CD4-positive, alpha-beta T cell treated with Interleukin-15 for 4 hours (primary cell): ENCODE data around the gene WWP2.

Experiments
- DNase-seq: peaks from one replicate; pipeline ENCODE4 v3.0.0-alpha.2; 2020; ENCODE audit warnings: low spot score

Gene WWP2

GRCh38 chr16:69890114-69890891, 128.2 kb downstream of the WWP2 start:
- DNase-seq: no peak

- no peak for DNase-seq
Measured at GRCh38 chr16:69890892-69891282, 128.8 kb downstream of the WWP2 start.

DNA sequence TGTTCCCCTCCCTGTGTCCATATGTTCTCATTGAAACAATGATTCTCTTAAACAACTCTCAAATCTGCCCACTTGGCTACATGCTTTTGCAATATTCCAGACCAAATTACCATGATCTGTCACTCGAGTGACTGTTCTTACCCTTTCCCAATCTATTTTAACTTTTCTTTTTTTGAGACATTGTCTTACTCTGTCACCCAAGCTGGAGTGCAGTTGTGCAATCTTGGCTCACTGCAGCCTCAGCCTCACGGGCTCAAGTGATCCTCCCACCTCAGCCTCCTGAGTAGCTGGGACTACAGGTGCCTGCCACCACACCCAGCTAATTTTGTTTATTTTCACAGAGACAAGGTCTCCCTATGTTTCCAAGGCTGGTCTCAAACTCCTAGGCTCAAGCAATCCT, 130.2 kb downstream of the WWP2 start:
- no peak for DNase-seq

DNA sequence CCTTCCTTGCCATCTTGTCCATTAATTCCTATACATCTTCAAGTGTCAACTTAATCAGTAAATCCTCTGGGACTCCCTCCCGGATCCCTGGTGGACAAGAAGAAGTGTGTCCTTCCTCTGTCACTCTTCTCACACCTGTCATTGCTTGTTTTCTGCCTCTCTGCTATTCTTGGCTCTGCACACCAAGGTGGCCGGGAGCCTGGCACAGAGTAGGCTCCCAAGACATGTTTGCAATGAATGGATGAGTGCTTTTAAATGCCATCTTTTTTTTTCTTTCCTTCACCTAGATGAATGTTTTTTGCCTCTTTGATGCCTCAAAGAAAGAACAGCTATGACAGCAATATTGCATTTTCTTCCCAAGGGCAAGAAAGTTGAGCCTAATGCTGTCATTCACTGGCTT, 131.0 kb downstream of the WWP2 start:
- no peak for DNase-seq

DNA sequence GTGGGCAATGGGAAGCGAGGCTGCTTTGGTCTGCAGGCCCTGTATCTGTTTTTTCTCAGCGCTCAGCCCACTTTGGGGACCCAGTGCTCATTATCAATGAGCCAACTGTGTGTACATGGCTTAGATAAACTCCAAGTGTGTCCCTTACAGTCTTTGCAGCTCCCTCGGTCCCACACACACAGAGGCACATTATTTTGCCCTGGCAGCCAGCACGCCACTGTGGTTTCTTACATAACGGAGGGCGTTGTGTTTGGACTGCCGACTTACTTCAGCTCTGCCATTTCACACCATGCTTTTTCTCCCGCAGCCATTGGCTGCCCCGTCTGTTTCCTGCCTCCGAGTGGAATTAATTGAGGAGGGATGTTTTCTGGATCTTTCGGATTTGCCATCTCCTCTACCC, 132.5 kb downstream of the WWP2 start:
- DNase-seq: no peak

DNA sequence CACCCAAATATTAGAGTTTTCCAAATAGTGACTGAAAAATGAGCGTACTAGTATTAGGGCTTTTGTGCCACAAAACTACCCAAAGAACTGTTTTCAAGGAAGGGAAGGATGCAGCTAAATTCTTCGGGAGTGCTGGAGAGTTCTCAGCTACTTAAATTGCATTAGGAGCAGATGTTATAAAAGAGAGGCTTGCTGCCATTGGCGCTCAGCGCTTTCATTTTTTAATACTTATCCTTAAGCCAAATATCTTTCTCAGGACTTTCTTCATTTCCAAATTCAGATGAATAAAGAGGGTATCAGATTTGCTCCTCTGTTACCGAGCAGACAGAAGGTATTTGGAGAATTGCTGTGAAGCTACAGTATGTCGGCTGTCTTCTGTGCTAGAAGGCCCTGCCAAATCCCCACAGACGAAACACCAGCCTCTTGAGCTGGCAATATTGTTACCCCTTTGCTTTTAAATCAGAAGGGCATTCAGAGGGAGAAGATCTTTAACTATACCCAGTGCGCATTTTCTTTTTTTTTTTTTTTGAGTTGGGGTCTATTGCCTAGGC, 141.8 kb downstream of the WWP2 start:
- DNase-seq: no peak

DNA sequence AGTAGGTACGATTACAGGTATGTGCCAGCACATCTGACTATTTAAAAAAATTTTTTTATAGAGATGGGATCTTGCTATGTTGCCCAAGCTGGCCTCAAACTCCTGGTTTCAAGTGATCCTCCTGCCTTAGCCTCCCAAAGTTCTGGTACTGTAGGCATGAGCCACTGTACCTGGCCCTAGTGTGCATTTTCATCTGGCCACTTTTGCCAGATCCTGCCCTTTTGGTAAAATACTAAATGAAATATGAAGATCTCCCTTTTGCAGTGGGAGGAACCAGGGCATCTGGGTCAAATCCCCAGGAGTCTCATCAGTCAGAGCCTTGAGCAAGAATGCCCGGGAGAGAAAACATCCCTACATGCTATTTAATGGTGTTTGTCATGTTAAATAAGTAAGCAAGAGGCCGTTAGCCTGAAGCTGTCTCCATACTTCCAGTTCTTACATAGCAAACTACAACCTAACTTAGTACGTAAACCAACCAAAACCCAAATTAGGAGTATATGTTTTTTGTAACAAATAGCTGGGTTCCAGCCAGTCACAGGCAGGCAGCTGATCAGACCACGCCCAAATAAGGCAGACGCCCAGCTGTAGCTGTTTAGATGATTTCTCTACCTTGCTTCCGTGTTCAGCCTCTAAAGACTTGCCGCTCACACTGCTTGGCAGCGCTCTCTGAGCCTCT, 142.5 kb downstream of the WWP2 start:
- no peak for DNase-seq

- DNase-seq: no peak
Measured at GRCh38 chr16:69905171-69905555, 143.0 kb downstream of the WWP2 start.

DNA sequence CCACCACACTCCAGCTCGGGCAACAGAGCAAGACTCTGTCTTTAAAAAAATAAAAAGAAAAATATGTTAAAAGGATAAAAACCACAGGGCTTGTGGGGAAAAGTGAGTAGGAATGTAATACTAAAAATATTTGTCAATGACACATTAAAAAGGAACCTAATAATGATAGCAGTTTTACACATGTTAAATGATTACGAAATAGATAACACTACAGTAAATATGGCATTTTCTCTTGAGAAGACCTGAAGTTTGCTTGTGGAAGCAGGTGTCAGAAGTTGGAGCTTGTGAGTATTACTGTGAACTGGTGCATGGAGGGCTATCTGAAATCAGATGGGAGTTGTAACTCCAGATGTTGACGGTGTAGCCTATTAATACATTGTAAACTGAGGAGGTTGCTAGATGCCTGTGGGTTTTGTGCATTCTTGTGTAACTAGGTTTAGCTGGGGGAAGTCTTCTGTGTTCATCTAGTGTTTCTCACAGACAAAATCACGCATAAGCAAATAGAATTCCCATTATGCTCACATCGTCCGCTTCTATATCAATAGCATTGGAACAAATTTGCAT, 144.8 kb downstream of the WWP2 start:
- no peak for DNase-seq

DNA sequence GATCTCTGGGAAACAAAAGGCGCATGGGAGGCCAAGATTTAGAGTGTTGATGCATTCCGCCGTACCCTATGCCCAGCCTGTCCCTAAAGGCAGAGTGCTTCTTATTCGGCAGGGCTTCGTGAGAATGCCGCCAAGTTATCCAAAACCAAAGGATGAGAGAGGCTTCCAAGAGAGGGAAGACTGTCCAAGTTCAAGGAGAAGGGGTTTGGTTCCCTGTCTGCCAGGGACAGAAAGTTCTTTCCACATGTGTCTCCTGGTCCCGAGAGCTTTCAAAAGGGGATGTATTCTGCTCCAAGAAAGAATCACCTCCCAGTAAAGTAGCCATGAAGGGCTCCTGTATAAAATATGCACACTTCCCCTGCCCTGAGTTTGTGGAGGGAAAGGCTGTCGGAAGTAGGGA, 146.9 kb downstream of the WWP2 start:
- DNase-seq: no peak

DNA sequence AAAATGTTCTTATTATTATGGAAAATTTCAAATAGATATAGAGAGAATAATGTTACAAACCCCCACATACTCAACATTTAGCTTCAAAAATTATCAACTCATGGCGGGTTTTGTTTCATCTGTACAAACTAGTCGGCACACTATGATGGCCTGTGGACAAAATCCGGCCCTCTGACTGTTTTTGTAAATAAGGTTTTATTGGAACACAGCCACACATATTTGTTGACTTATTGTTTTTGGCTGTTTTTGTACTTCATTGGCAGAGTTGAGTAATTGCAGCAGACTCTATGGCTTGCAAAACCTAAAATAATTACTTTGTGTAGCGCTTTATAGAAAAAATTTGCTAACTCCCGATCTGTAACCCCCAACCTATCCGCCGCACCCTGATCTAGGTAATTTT, 147.6 kb downstream of the WWP2 start:
- DNase-seq: no peak

GRCh38 chr16:69910964-69911363, 148.8 kb downstream of the WWP2 start:
- DNase-seq: no peak

GRCh38 chr16:69916462-69916861, 154.3 kb downstream of the WWP2 start:
- no peak for DNase-seq

DNA sequence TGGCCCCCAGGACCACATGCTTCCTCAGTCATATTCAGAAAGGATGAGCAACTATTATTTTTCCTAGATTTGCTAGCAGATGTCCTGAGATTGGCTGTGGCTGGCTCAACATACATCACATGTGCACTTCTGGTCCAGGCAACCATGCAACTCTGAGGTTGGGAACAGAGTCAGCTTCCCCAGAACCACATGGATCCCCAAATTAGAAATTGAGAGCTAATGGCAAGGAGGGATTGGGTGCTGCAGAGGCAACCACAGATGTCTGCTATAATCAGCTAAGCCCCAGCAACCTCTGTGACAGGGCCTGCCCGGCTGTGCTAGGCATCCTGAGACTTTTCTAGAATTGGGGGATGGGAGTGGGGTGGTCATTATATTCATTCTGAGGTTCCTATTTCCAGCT, 155.2 kb downstream of the WWP2 start:
- DNase-seq: no peak

DNA sequence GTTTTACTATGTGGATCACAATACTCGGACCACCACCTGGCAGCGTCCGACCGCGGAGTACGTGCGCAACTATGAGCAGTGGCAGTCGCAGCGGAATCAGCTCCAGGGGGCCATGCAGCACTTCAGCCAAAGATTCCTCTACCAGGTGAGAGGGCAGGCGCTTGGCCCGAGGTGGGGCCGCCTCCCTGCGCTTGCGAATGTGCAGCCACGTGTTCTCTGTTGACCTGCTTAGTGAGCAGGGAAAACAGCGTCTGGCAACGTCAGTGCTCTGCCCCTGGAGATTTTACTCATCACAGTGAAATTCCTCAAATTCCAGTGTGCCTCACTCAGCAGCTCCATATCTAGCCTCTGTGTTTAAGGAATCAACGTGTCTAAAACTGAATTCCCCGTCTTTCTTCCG, 155.6 kb downstream of the WWP2 start:
- DNase-seq: no peak

DNA sequence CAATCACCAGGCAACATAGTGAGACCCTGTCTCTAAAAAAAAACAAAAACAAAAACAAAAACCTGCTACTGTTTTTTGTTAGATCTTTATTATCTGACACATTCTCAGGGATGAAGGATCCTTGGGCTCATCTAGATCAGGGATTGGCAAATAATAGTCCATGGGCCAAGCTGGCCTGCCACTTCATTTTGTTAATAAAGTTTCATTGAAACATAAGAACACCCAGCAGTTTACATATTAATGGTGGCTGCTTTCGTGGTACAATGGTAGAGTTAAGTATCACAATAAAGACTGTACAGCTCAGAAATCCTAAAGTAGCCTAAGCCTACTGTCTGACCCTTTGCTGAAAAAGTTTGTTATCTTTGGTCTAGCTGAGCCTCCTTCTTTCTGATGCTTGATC, 156.1 kb downstream of the WWP2 start:
- no peak for DNase-seq

- DNase-seq: no peak
Measured at GRCh38 chr16:69921127-69921526, 159.0 kb downstream of the WWP2 start.

- no peak for DNase-seq
Measured at GRCh38 chr16:69922200-69922599, 160.1 kb downstream of the WWP2 start.

DNA sequence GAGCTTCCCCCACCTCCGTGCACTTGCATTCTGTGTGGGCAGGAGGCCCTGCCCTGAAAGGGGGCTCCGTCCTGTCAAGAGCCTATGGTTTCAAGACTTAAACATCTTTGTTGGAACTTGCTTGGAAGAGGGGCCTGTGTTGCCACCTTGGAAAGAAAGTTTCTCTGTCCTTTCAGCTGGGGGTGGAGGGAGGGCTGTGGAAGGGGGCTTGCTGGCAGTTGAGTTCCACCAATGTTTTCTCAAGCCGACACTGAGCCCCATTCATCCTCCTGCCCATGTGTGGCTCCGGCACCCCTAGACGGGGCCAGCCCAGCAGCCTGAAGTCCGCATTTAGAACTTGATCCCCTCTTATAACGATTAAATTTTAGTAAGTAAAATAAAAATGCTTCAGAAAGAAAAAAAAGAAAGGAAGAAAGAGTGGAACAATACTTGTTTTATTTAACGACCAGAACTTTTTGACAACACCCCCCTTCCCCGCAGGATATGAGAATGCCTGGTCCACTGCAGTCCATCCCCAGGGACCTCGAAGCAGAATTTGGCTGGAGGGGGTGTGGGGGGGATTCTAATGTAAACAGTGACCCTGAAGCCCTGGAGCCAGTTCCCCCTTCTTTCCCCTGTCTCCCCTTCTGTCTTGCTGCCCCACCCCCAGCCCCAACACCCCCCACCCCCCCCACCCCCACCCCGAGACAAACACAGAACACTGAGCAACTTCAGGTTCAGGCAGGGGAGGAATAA, 162.1 kb downstream of the WWP2 start:
- DNase-seq: no peak

DNA sequence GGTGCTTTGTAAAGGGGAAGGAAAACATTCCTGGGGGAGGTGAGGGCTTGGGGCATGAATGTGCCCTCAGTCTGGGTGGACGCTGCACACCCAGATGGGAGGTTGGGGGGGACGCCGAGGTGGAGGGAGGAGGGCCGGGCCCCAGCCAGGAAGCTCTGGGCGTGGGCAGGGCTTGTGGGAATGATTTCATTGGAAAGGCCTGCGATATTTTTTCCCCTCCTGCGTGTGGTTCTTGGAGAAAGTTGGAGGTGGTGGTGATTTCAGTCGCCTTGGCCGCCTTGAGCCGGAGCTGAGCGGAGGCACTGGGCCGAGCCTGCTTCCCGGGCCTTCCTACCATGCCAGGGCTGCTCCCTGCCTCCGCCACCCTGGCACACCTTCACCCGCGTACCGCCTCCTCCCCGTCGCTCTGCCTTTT, 162.7 kb downstream of the WWP2 start:
- no peak for DNase-seq

DNA sequence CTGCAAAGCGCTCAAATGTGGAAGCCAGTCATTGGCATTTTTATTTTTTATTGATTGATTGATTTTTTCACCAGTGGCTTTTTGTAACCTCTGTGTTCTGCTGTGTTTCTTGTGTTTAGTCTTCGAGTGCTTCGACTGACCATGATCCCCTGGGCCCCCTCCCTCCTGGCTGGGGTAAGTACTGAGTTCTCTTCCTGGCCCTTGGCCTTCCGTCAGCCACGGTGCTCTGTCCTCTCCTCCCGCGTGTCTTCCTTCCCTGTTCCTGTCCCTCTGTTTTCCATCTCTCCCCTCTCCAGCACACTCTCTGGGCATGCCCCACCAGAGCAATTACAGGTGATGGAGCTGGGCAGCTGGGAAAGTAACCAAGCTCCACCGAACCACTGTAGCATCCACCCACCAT, 163.2 kb downstream of the WWP2 start:
- DNase-seq: no peak

GRCh38 chr16:69926241-69926640, 164.1 kb downstream of the WWP2 start:
- DNase-seq: no peak
